BE2C (cell line): ENCODE results near the gene IQCB1.

Source experiments
- DNase-seq: peaks from one replicate; pipeline ENCODE4 v3.0.0-alpha.2; 2020
- H3K27me3 ChIP-seq: fragments of 250-450 bp; sonication (Bioruptor Pico); 2 replicates; pipeline ENCODE4 v1.5.1; 2020; ENCODE audit warnings: mild to moderate bottlenecking
- H3K36me3 ChIP-seq: fragments of 250-450 bp; sonication (Bioruptor Pico); 2 replicates; pipeline ENCODE4 v1.5.1; 2020; ENCODE audit warnings: mild to moderate bottlenecking
- H3K4me1 ChIP-seq: fragments of 250-450 bp; sonication (Bioruptor Pico); 2 replicates; pipeline ENCODE4 v1.5.1; 2020
- H3K4me3 ChIP-seq: 2 replicates; pipeline ENCODE4 v1.5.1; 2011; ENCODE audit warnings: low read depth, low read length
- H3K9me3 ChIP-seq: fragments of 250-450 bp; sonication (Bioruptor Pico); 2 replicates; pipeline ENCODE4 v1.5.1; 2020
- CTCF ChIP-seq: IDR thresholded peaks from 2 replicates; pipeline ENCODE4 v1.5.1; 2012; ENCODE audit warnings: mild to moderate bottlenecking, low read depth, low read length

IQCB1 gene

GRCh38 chr3:121737644-121738043 lies 97.2 kb downstream of the IQCB1 start:
- Histone ChIP-seq H3K27me3 (no peaks in the 10 kb centered on the region), H3K36me3 (no peaks in the 10 kb centered on the region), H3K4me3 (no peak overlapping the region), H3K4me1 (no peaks in the 10 kb centered on the region), H3K9me3 (no peaks in the 10 kb centered on the region)
- DNase-seq: no peak
- TF ChIP-seq CTCF: no peak

DNA sequence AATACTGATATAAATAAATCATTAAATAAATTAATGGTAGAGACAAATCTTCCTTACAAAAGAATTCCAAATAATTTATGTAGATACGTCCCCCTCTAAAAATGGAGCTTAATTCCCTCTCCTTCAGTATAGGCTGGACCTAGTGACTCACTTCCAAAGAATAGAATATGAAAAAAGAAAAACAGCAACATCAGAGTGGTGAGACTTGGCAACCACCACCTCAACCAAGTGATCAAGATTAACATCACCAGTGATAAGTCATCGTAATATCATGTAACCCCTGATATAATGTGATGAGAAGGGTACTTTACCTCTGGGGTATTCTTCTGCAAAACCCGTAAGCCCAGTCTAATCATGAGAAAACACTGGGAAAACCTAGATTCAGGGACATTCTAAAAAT lies 98.7 kb downstream of the IQCB1 start:
- H3K4me1 ChIP-seq: no peaks in the 10 kb centered on the region
- no peak for DNase-seq
- H3K36me3 ChIP-seq: no peaks in the 10 kb centered on the region
- no peak overlapping the region for H3K4me3 ChIP-seq
- H3K27me3 ChIP-seq: no peaks in the 10 kb centered on the region
- H3K9me3 ChIP-seq: no peaks in the 10 kb centered on the region
- no peak for TF ChIP-seq CTCF

- no peak for TF ChIP-seq CTCF
- Histone ChIP-seq H3K36me3 (no peaks in the 10 kb centered on the region), H3K4me3 (no peak overlapping the region), H3K4me1 (no peaks in the 10 kb centered on the region), H3K27me3 (no peaks in the 10 kb centered on the region), H3K9me3 (no peaks in the 10 kb centered on the region)
- no peak for DNase-seq
These were observed 99.7 kb downstream of the IQCB1 start for GRCh38 chr3:121735047-121735696.

GRCh38 chr3:121730940-121731687 lies 103.7 kb downstream of the IQCB1 start:
- TF ChIP-seq CTCF: no peak
- H3K4me1 ChIP-seq: no peaks in the 10 kb centered on the region
- no peak overlapping the region for H3K4me3 ChIP-seq
- no peaks in the 10 kb centered on the region; the same call in 1 of the 2 replicates for H3K36me3 ChIP-seq
- H3K27me3 ChIP-seq: no peaks in the 10 kb centered on the region
- H3K9me3 ChIP-seq: no peaks in the 10 kb centered on the region
- no peak for DNase-seq

DNA sequence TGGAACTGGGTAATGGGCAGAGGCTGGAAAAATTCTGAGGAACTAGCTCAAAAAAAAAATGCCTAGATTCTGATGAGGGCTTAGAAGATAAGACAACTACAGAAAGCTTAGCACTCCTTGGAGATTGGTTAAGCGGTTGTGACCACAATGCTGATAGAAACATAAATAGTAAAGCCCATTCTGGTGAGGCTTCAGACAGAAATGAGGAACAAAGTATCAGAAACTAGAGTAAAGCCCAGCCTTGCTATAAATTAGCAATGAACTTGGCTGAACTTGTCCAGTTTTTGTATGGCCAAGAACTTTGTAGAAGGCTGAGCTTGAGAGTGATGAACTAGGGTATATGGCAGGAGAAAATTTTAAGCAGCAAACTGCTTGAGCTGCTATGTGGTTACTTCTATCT lies 110.7 kb downstream of the IQCB1 start:
- H3K27me3 ChIP-seq: no peaks in the 10 kb centered on the region
- no peak for DNase-seq
- H3K9me3 ChIP-seq: no peaks in the 10 kb centered on the region
- H3K4me3 ChIP-seq: no peak overlapping the region
- peaks cover 3% of the 10 kb centered on the region for H3K36me3 ChIP-seq
- TF ChIP-seq CTCF: no peak
- H3K4me1 ChIP-seq: no peaks in the 10 kb centered on the region

DNA sequence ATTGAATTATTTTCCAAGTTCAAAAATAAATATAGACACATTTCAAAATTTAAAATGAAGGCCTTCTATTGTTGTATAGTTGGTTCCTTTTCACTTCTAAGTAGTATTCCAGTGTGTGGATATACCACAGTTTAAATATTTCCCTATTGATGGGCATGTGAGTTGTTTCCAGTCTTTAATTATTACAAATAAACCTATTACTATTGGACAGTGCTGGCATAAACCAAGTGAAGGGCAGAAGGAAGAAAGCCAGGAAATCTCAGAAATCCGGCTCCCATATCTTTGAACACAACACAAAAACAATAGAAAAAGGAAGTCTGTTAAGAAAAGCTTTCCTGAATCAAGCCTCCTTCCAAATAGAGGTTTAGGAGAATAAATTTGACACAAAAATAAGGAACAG lies 111.4 kb downstream of the IQCB1 start:
- no peak for TF ChIP-seq CTCF
- no peak overlapping the region for H3K4me3 ChIP-seq
- H3K36me3 ChIP-seq: peaks cover 3% of the 10 kb centered on the region
- no peaks in the 10 kb centered on the region for H3K4me1 ChIP-seq
- no peaks in the 10 kb centered on the region for H3K27me3 ChIP-seq
- DNase-seq: no peak
- H3K9me3 ChIP-seq: no peaks in the 10 kb centered on the region
